HepG2 (cell line): ENCODE results near the gene PLEKHG4B. TPM values are rescaled to one million over a fixed set of nuclear protein-coding genes. Genes with fewer than 3 reads are reported as not detected.

ENCODE experiments used
- AGO1 ChIP-seq: fragments of 200-400 bp; formaldehyde crosslinking; IDR thresholded peaks from 2 replicates; pipeline ENCODE4 v1.6.1; 2017; ENCODE audit warnings: mild to moderate bottlenecking, low read depth, low read length, moderate library complexity; ENCODE audit not compliant: poor library complexity, severe bottlenecking
- ATF7 ChIP-seq, 2 experiments: fragments of 450-650 bp in 1 of 2; sonication (generic) in 1 of 2; formaldehyde crosslinking in 1 of 2; IDR thresholded peaks; 2 replicates each; pipeline versions ENCODE4 v1.4.0 to v1.6.1; 2016 to 2020; ENCODE audit warnings: antibody characterized with exemption in 1 of 2, mild to moderate bottlenecking in 1 of 2, missing genetic modification reagents in 1 of 2
- FOXM1 ChIP-seq: sonication (generic); formaldehyde crosslinking; IDR thresholded peaks from 2 replicates; pipeline ENCODE4 v1.5.0; 2020; ENCODE audit warnings: missing genetic modification reagents
- MEF2D ChIP-seq: sonication (generic); formaldehyde crosslinking; IDR thresholded peaks from 2 replicates; pipeline ENCODE4 v1.5.1; 2020; ENCODE audit warnings: mild to moderate bottlenecking, missing genetic modification reagents
- NFE2L1 ChIP-seq: sonication (generic); formaldehyde crosslinking; IDR thresholded peaks from 2 replicates; pipeline ENCODE4 v1.4.0; 2020; ENCODE audit warnings: missing genetic modification reagents, mild to moderate bottlenecking, borderline replicate concordance
- NONO ChIP-seq, 2 experiments: fragments of 450-650 bp in 1 of 2; sonication (generic) in 1 of 2; formaldehyde crosslinking in 1 of 2; IDR thresholded peaks in 1 of 2; conservative IDR thresholded peaks in 1 of 2; 2 replicates each; pipeline versions ENCODE4 v1.6.1 to v1.8.0; 2017 to 2022; ENCODE audit warnings: mild to moderate bottlenecking in 1 of 2, missing genetic modification reagents in 1 of 2, moderate library complexity in 1 of 2
- PLSCR1 ChIP-seq: sonication (generic); formaldehyde crosslinking; IDR thresholded peaks from 2 replicates; pipeline ENCODE4 v1.5.0; 2020; ENCODE audit warnings: missing genetic modification reagents, mild to moderate bottlenecking, borderline replicate concordance
- SIX1 ChIP-seq: sonication (generic); formaldehyde crosslinking; IDR thresholded peaks from 2 replicates; pipeline ENCODE4 v1.4.0; 2020; ENCODE audit warnings: missing genetic modification reagents, borderline replicate concordance
- SSRP1 ChIP-seq: IDR thresholded peaks from 2 replicates; pipeline ENCODE4 v1.6.1; 2016; ENCODE audit warnings: control low read depth
- U2AF2 ChIP-seq: fragments of 200-400 bp; formaldehyde crosslinking; IDR thresholded peaks from 2 replicates; pipeline ENCODE4 v1.6.1; 2017; ENCODE audit warnings: low read depth, mild to moderate bottlenecking, low read length
- YEATS2 ChIP-seq: sonication (generic); formaldehyde crosslinking; IDR thresholded peaks from 2 replicates; pipeline ENCODE4 v1.4.0; 2020; ENCODE audit warnings: missing genetic modification reagents, borderline replicate concordance
- ZFP36L2 ChIP-seq: sonication (generic); formaldehyde crosslinking; IDR thresholded peaks from 2 replicates; pipeline ENCODE4 v1.4.0; 2020; ENCODE audit warnings: missing genetic modification reagents
- ZNF331 ChIP-seq: sonication (generic); formaldehyde crosslinking; IDR thresholded peaks from 2 replicates; pipeline ENCODE4 v1.4.0; 2020; ENCODE audit warnings: missing genetic modification reagents
- ZNF460 ChIP-seq: sonication (generic); formaldehyde crosslinking; IDR thresholded peaks from 2 replicates; pipeline ENCODE4 v1.5.1; 2020; ENCODE audit warnings: missing genetic modification reagents, mild to moderate bottlenecking, borderline replicate concordance
- ZNF607 ChIP-seq: sonication (generic); formaldehyde crosslinking; IDR thresholded peaks from 2 replicates; pipeline ENCODE4 v1.5.1; 2020; ENCODE audit warnings: missing genetic modification reagents, mild to moderate bottlenecking, borderline replicate concordance
- ZNF660 ChIP-seq: sonication (generic); formaldehyde crosslinking; IDR thresholded peaks from 2 replicates; pipeline ENCODE4 v1.5.1; 2020; ENCODE audit warnings: mild to moderate bottlenecking, low read depth, missing genetic modification reagents, borderline replicate concordance
- ZNF670 ChIP-seq: sonication (generic); formaldehyde crosslinking; IDR thresholded peaks from 2 replicates; pipeline ENCODE4 v1.8.0; 2022; ENCODE audit warnings: mild to moderate bottlenecking, missing genetic modification reagents, borderline replicate concordance
- ZNF720 ChIP-seq: sonication (generic); formaldehyde crosslinking; IDR thresholded peaks from 2 replicates; pipeline ENCODE4 v1.4.0; 2020; ENCODE audit warnings: missing genetic modification reagents
- polyA plus RNA-seq, 8 experiments: library from polyadenylated mRNA; depleted of rRNA in 3 of 8; stranded (reverse) in 7 of 8; unstranded in 1 of 8; fragments of >200 nt; fragmentation: Illumina TruSeq in 4 of 8; extraction: Trizol in 4 of 8; gene quantifications; 2 replicates each; pipeline versions ENCODE4 v1.2.1 to v1.2.3, GENCODE V29; 2011 to 2016; ENCODE audit warnings: low read depth in 4 of 8, missing spikeins in 1 of 8, mixed read lengths in 1 of 8; ENCODE audit not compliant: insufficient read depth in 1 of 8
- total RNA-seq, 5 experiments: library from RNA; depleted of rRNA; stranded (reverse); fragments of >200 nt; fragmentation: Illumina TruSeq; extraction: Trizol; gene quantifications; 2 replicates each; pipeline ENCODE4 v1.2.3, GENCODE V29; 2016; ENCODE audit warnings: low read depth in 1 of 5
- TF ChIP-seq, protein P1 (sequence below): sonication (generic); formaldehyde crosslinking; IDR thresholded peaks from 2 replicates; pipeline ENCODE4 v1.8.0; 2022; ENCODE audit warnings: missing genetic modification reagents, mild to moderate bottlenecking, borderline replicate concordance
- TF ChIP-seq, protein P2 (sequence below): sonication (generic); formaldehyde crosslinking; IDR thresholded peaks from 2 replicates; pipeline ENCODE4 v1.9.0; 2021; ENCODE audit warnings: missing genetic modification reagents, borderline replicate concordance
- TF ChIP-seq, protein P3 (sequence below): sonication (generic); formaldehyde crosslinking; IDR thresholded peaks from 2 replicates; pipeline ENCODE4 v1.9.0; 2022; ENCODE audit warnings: missing genetic modification reagents, mild to moderate bottlenecking, borderline replicate concordance

The PLEKHG4B gene
- total and polyA plus RNA-seq, 2 of the 13 experiments (the other 11 are each of a cell fraction or from before 2014, with no cell fraction given) = 0.09 TPM; not detected in 1

DNA sequence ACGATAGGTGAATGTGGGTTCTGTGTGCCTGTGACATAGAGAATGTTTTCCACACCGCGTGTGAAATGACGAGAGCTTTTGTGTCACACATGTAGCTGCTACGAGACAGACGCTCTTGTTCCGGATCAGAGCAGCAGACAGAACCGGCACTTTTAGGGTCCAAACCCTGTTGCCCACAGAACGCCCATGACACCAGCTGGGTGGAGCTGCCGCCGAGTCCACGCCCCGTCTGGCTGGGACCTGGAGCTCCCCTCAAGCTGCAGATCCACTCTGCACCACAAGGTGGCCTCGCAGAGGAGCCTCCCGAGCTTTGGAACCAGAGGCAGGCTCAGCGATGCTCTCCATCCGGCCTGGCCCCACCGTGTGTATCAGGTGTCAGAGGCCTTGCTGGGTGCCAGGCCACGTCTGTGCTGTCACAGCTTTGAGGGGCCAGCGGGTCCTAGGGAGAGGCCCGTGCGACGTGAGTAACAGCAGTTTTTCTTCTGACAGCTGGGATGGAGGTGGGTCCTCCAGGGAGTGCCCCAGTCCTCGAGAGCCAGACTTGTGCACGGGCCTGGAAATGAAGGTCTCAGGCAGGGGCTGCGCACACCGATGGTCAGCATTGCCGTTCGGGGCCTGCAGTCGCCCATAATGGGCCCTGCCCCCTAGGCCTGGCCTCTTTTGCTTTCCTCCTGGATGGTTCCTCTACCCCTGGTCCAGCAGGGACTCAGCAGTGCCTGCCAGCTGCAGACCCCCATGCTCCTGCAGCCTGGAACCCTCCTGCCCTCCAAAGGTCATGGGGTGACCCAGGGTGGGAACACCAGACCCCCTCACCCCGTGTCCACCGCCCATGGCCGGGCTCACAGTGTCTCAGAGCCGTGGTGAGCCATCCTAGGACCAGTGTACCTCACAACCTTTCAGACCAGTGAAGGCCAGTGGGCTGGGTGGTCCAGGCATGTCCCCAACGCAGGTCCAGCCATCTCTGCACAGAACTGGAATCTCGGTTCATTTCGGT, 96.8 kb downstream of the PLEKHG4B start (continued):
- TF ChIP-seq, protein P1, sequence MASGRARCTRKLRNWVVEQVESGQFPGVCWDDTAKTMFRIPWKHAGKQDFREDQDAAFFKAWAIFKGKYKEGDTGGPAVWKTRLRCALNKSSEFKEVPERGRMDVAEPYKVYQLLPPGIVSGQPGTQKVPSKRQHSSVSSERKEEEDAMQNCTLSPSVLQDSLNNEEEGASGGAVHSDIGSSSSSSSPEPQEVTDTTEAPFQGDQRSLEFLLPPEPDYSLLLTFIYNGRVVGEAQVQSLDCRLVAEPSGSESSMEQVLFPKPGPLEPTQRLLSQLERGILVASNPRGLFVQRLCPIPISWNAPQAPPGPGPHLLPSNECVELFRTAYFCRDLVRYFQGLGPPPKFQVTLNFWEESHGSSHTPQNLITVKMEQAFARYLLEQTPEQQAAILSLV (CRISPR knock-in tag) = 0 out of 2 replicates have a peak, but pooled peaks have one; percentile 39
- TF ChIP-seq PLSCR1 (no peak), ZNF720 (no peak), YEATS2 (CRISPR knock-in tag) (peak; percentile 55; the same call in 1 of the 2 replicates), ZFP36L2 (no peak), AGO1 (no peak), U2AF2 (no peak), SSRP1 (no peak), MEF2D (CRISPR knock-in tag) (no peak), ZNF670 (CRISPR knock-in tag) (no peak), NONO (IDR thresholded peaks at IDR 0.05) (no peak), NONO (CRISPR knock-in tag; conservative IDR thresholded peaks at IDR 0.05) (peak; percentile 56; the same call in 1 of the 2 replicates), FOXM1 (CRISPR knock-in tag) (no peak), ATF7 (IDR thresholded peaks at IDR 0.05) (no peak), ATF7 (CRISPR knock-in tag; IDR thresholded peaks at IDR 0.05) (no peak), ZNF460 (no peak), ZNF331 (CRISPR knock-in tag) (peak; percentile 65; the same call in 1 of the 2 replicates), NFE2L1 (CRISPR knock-in tag) (no peak), ZNF607 (CRISPR knock-in tag) (peak; percentile 90; the same call in 1 of the 2 replicates), SIX1 (CRISPR knock-in tag) (peak; percentile 88; the same call in 1 of the 2 replicates), ZNF660 (CRISPR knock-in tag) (no peak)
- TF ChIP-seq, protein P2, sequence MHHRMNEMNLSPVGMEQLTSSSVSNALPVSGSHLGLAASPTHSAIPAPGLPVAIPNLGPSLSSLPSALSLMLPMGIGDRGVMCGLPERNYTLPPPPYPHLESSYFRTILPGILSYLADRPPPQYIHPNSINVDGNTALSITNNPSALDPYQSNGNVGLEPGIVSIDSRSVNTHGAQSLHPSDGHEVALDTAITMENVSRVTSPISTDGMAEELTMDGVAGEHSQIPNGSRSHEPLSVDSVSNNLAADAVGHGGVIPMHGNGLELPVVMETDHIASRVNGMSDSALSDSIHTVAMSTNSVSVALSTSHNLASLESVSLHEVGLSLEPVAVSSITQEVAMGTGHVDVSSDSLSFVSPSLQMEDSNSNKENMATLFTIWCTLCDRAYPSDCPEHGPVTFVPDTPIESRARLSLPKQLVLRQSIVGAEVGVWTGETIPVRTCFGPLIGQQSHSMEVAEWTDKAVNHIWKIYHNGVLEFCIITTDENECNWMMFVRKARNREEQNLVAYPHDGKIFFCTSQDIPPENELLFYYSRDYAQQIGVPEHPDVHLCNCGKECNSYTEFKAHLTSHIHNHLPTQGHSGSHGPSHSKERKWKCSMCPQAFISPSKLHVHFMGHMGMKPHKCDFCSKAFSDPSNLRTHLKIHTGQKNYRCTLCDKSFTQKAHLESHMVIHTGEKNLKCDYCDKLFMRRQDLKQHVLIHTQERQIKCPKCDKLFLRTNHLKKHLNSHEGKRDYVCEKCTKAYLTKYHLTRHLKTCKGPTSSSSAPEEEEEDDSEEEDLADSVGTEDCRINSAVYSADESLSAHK (CRISPR knock-in tag) = no peak
- TF ChIP-seq, protein P3, sequence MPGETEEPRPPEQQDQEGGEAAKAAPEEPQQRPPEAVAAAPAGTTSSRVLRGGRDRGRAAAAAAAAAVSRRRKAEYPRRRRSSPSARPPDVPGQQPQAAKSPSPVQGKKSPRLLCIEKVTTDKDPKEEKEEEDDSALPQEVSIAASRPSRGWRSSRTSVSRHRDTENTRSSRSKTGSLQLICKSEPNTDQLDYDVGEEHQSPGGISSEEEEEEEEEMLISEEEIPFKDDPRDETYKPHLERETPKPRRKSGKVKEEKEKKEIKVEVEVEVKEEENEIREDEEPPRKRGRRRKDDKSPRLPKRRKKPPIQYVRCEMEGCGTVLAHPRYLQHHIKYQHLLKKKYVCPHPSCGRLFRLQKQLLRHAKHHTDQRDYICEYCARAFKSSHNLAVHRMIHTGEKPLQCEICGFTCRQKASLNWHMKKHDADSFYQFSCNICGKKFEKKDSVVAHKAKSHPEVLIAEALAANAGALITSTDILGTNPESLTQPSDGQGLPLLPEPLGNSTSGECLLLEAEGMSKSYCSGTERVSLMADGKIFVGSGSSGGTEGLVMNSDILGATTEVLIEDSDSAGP (CRISPR knock-in tag) = peak; percentile 63; the same call in 1 of the 2 replicates
